IMR-90 (cell line): ENCODE data around the gene ITGAE. TPM values are rescaled to one million over a fixed set of nuclear protein-coding genes. Genes with fewer than 3 reads are reported as not detected.

Experiments
- ATAC-seq: fragments of 200-7000 bp; cut with Tn5 transposase; 2 replicates; pipeline ENCODE4 v1.9.1; 2020; ENCODE audit warnings: low read depth, mild to moderate bottlenecking, moderate library complexity
- BruUV-seq: library from RNA; stranded (reverse); fragments of 400-500 nt; replicated peaks from 2 replicates; lab custom pipeline; 2021; lab: Mats Ljungman, UMichigan
- CTCF ChIA-PET: fragments of 300-600 bp; formaldehyde crosslinking; extraction: SDS; loops from one replicate; lab custom pipeline; 2021; ENCODE audit warnings: antibody characterized with exemption; lab: Yijun Ruan, JAX
- POLR2A ChIA-PET: fragments of 300-600 bp; sonication (Branson Sonifier 250); formaldehyde crosslinking; loops from one replicate; lab custom pipeline; 2022; ENCODE audit warnings: antibody characterized with exemption; ENCODE audit not compliant: unreplicated experiment; lab: Charles Lee
- DNase-seq: peaks from one replicate; pipeline ENCODE4 v3.0.0; 2013
- H2AFZ ChIP-seq: replicated peaks from 2 replicates; pipeline ENCODE3; 2013; ENCODE audit warnings: low read length, mild to moderate bottlenecking; ENCODE audit not compliant: poor library complexity
- H2AK5ac ChIP-seq: 2 replicates; pipeline ENCODE4 v1.6.1; 2013; ENCODE audit warnings: low read depth, low read length, inconsistent platforms
- H2AK9ac ChIP-seq: replicated peaks from 2 replicates; pipeline ENCODE3; 2013; ENCODE audit warnings: mild to moderate bottlenecking, low read depth, low read length, moderate library complexity; ENCODE audit not compliant: poor library complexity
- H2BK120ac ChIP-seq: 2 replicates; pipeline ENCODE4 v1.6.1; 2013; ENCODE audit warnings: low read depth, low read length, inconsistent platforms
- H2BK15ac ChIP-seq: 3 replicates; pipeline ENCODE4 v1.6.1; 2013; ENCODE audit warnings: low read depth, low read length, inconsistent platforms
- H2BK20ac ChIP-seq: 2 replicates; pipeline ENCODE4 v1.6.1; 2013; ENCODE audit warnings: low read depth, mild to moderate bottlenecking, inconsistent platforms, low read length, moderate library complexity
- H2BK5ac ChIP-seq: 2 replicates; pipeline ENCODE4 v1.6.1; 2013; ENCODE audit warnings: mild to moderate bottlenecking, low read depth, low read length, inconsistent platforms; ENCODE audit not compliant: poor library complexity, severe bottlenecking
- H3K14ac ChIP-seq: replicated peaks from 2 replicates; pipeline ENCODE4 v1.6.1; 2013; ENCODE audit warnings: low read depth, low read length, inconsistent platforms
- H3K18ac ChIP-seq: 2 replicates; pipeline ENCODE4 v1.6.1; 2013; ENCODE audit warnings: low read depth, low read length, control low read depth
- H3K23ac ChIP-seq: 2 replicates; pipeline ENCODE4 v1.6.1; 2013; ENCODE audit warnings: low read depth, low read length, inconsistent platforms
- H3K27ac ChIP-seq: 2 replicates; pipeline ENCODE4 v1.5.1; 2013; ENCODE audit warnings: mild to moderate bottlenecking, control low read depth, low read length; ENCODE audit not compliant: insufficient read depth
- H3K27me3 ChIP-seq: 2 replicates; pipeline ENCODE4 v1.6.1; 2013; ENCODE audit warnings: low read length; ENCODE audit not compliant: control insufficient read depth, insufficient read depth
- H3K36me3 ChIP-seq: 2 replicates; pipeline ENCODE4 v1.6.1; 2013; ENCODE audit warnings: low read length, mixed read lengths; ENCODE audit not compliant: control insufficient read depth, insufficient read depth
- H3K4ac ChIP-seq: 2 replicates; pipeline ENCODE4 v1.6.1; 2013; ENCODE audit warnings: low read depth, low read length, inconsistent platforms
- H3K4me1 ChIP-seq: 2 replicates; pipeline ENCODE4 v1.6.1; 2013; ENCODE audit warnings: low read length, mixed read lengths; ENCODE audit not compliant: control insufficient read depth, insufficient read depth
- H3K4me2 ChIP-seq: 2 replicates; pipeline ENCODE4 v1.6.1; 2013; ENCODE audit warnings: low read depth, mild to moderate bottlenecking, control low read depth, low read length, moderate library complexity
- H3K4me3 ChIP-seq: 2 replicates; pipeline ENCODE4 v1.5.1; 2013; ENCODE audit warnings: low read depth, mild to moderate bottlenecking, control low read depth, low read length, moderate library complexity; ENCODE audit not compliant: insufficient read depth
- H3K56ac ChIP-seq: 2 replicates; pipeline ENCODE4 v1.6.1; 2013; ENCODE audit warnings: low read length, inconsistent platforms; ENCODE audit not compliant: insufficient read depth; ENCODE audit errors: extremely low read depth
- H3K79me1 ChIP-seq, 2 experiments: 2 replicates each; pipeline ENCODE4 v1.6.1; 2013; ENCODE audit warnings: low read length in 2 of 2, inconsistent platforms in 1 of 2, low read depth in 1 of 2
- H3K9ac ChIP-seq: 2 replicates; pipeline ENCODE4 v1.6.1; 2013; ENCODE audit warnings: low read depth, low read length, control low read depth
- H3K9me1 ChIP-seq: 2 replicates; pipeline ENCODE4 v1.6.1; 2013; ENCODE audit warnings: low read length, inconsistent platforms; ENCODE audit not compliant: insufficient read depth
- H3K9me3 ChIP-seq: 2 replicates; pipeline ENCODE4 v1.6.1; 2013; ENCODE audit warnings: low read length; ENCODE audit not compliant: control insufficient read depth, insufficient read depth
- H4K20me1 ChIP-seq: 2 replicates; pipeline ENCODE4 v1.6.1; 2013; ENCODE audit warnings: low read length, inconsistent platforms; ENCODE audit not compliant: insufficient read depth
- H4K5ac ChIP-seq: 2 replicates; pipeline ENCODE4 v1.6.1; 2013; ENCODE audit warnings: mild to moderate bottlenecking, low read depth, low read length, control low read depth
- H4K8ac ChIP-seq, 2 experiments: 2 replicates each; pipeline ENCODE4 v1.6.1; 2013; ENCODE audit warnings: low read depth in 2 of 2, low read length in 2 of 2, control low read depth in 1 of 2, inconsistent platforms in 1 of 2
- H4K91ac ChIP-seq: 2 replicates; pipeline ENCODE4 v1.6.1; 2013; ENCODE audit warnings: low read depth, low read length, inconsistent platforms; ENCODE audit not compliant: insufficient read depth
- FOS ChIP-seq: fragments of 150-350 bp; IDR thresholded peaks from 2 replicates; pipeline ENCODE4 v1.6.1; 2016; ENCODE audit warnings: low read depth, low read length
- MAFK ChIP-seq: IDR thresholded peaks from 2 replicates; pipeline ENCODE4 v1.6.1; 2012; ENCODE audit warnings: low read depth, low read length, improper control_type of control experiment
- NFE2L2 ChIP-seq: fragments of 150-350 bp; IDR thresholded peaks from 2 replicates; pipeline ENCODE4 v1.6.1; 2016; ENCODE audit warnings: low read depth, mild to moderate bottlenecking, low read length
- RAD21 ChIP-seq: IDR thresholded peaks from 2 replicates; pipeline ENCODE4 v1.6.1; 2012; ENCODE audit warnings: low read length, improper control_type of control experiment
- WGBS, 2 experiments: methylation state at CpG; one replicate each; pipeline versions ENCODE4 v1.1.5 to v1.1.7; 2013; ENCODE audit warnings: missing lambda C conversion rate in 2 of 2; ENCODE audit not compliant: insufficient read length in 1 of 2; ENCODE audit errors: extremely low coverage in 2 of 2; 5-methylcytosine and 5-hydroxymethylcytosine counted together
- dilution Hi-C: fragments of 300-500 bp; cut with HindIII; formaldehyde crosslinking; loops from one replicate; pipeline ENCODE4 v1.14.3; 2018; ENCODE audit warnings: low sequenced_read_pairs; ENCODE audit not compliant: unreplicated experiment
- in situ Hi-C: fragments of 300-500 bp; cut with MboI; formaldehyde crosslinking; loops from 3 replicates; pipeline ENCODE4 v1.14.3; 2019; ENCODE audit warnings: low sequenced_read_pairs, inconsistent platforms, mixed read lengths
- intact Hi-C: fragments of 100-400 bp; cut with micrococcal nuclease; formaldehyde crosslinking; loops from 2 replicates; pipeline ENCODE4 v1.10.0; 2022
- polyA plus RNA-seq, 3 experiments: library from polyadenylated mRNA; depleted of rRNA; stranded (reverse); fragments of >200 nt; gene quantifications; 2 replicates each; pipeline ENCODE4 v1.2.3, GENCODE V29; 2012; ENCODE audit warnings: low replicate concordance in 1 of 3
- total RNA-seq: library from RNA; depleted of rRNA; stranded (reverse); fragments of >200 nt; gene quantifications from 2 replicates; pipeline ENCODE4 v1.2.3, GENCODE V29; 2012

Gene ITGAE
- total and polyA plus RNA-seq, 2 of the 4 experiments (the other 2 are of a cell fraction) = 54.1 to 60.8 TPM

GRCh38 chr17:3809135-3809534, 8.1 kb upstream of the ITGAE start:
- H3K9me3 ChIP-seq = no peaks in the 10 kb centered on the region
- no peak overlapping the region for H2BK5ac ChIP-seq
- H3K9ac ChIP-seq = no peak overlapping the region
- no peaks in the 10 kb centered on the region for H3K27me3 ChIP-seq
- H3K18ac ChIP-seq = no peak overlapping the region
- TF ChIP-seq MAFK = peak; percentile 47; the same call in 1 of the 2 replicates
- no peak for TF ChIP-seq RAD21
- no peak for TF ChIP-seq FOS
- peak; percentile 79 for TF ChIP-seq NFE2L2
- no TSS peak for BruUV-seq
- no CpG with 5 or more reads among the region's 4 CpGs for WGBS, 2 experiments
- H3K79me1 ChIP-seq = peaks cover 3 to 10% of the 10 kb centered on the region in 2 experiments; a peak in 3 of 4 replicates
- dilution Hi-C loops = no loop called here
- no peak overlapping the region for H3K4ac ChIP-seq
- no peak overlapping the region for H2BK15ac ChIP-seq
- H3K14ac ChIP-seq = no peak overlapping the region
- peaks cover 2% of the 10 kb centered on the region; the same call in 1 of the 2 replicates for H3K4me1 ChIP-seq
- H4K20me1 ChIP-seq = no peaks in the 10 kb centered on the region; the same call in 1 of the 2 replicates
- in situ Hi-C loops = loop anchor here (25.0 kb wide), 1 partner anchor 772 kb away; no protein-coding TSS in a partner anchor
- H3K27ac ChIP-seq = no peak overlapping the region
- no peak overlapping the region for H3K4me2 ChIP-seq
- no peak overlapping the region for H2AK9ac ChIP-seq
- H3K9me1 ChIP-seq = peaks cover 3% of the 10 kb centered on the region
- H2AFZ ChIP-seq = no peak overlapping the region
- H4K91ac ChIP-seq = no peak overlapping the region
- POLR2A ChIA-PET = no interaction called here
- H2BK120ac ChIP-seq = no peak overlapping the region
- H3K23ac ChIP-seq = no peak overlapping the region
- intact Hi-C loops = no loop called here
- H4K8ac ChIP-seq = no peak overlapping the region
- H4K5ac ChIP-seq = no peak overlapping the region
- H2AK5ac ChIP-seq = no peak overlapping the region
- no peak overlapping the region for H2BK20ac ChIP-seq
- peaks cover 38% of the 10 kb centered on the region for H3K36me3 ChIP-seq
- no peak overlapping the region for H3K4me3 ChIP-seq
- DNase-seq (no peak), ATAC-seq (no peak)
- CTCF ChIA-PET = no interaction called here
- no peak overlapping the region for H3K56ac ChIP-seq
